ENCODE data around the gene AXIN2. TPM values are rescaled to one million over a fixed set of nuclear protein-coding genes. Genes with fewer than 3 reads are reported as not detected.
A peak's percentile ranks its signal among the peaks of the same experiment; 100 is the strongest.

Gene AXIN2
- total and polyA plus RNA-seq, 10 of the 15 experiments (the other 5 are each of a cell fraction or from before 2014, with no cell fraction given), result 0.47 to 7.8 (median 3.1) TPM

DNA sequence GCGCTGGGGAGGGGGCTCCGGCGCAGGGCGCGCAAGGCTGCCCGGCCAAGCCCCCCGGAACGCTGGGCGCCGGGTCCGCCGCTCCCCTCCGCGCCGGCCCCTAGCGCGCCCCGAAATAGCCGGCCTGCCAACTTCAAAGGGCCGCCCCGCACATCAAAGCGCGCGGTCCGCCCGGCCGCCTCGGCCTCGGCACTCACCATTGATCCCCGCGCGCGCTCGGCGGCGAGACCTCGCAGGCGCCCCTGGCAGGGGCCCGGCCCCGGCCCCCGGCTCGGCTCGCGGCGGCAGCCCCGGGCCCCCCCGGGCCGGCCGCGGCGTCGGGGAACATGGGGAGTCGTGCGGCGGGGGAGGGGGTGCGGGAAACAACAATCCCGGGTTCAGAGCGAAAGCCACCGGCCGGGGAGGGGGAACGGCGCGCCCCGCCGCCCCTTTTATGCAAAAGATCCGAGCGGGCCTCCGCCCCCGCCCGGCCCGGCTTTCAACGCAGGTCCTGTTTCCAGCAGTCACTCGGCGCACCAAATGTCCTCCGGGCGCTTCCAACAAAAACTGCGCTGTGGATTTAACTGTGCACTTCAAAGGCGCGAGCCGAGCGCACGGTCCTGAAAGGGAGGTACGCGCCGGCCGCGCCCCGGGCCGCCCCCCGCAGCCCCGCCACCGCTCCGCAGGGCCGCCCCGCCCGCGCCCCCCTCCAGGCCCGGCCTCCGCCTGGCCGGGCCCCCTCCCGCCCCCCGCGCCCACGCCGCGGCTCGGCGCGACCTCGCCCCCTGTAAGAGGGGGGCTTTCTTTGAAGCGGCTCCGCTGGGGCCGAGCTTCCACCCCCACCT, 608 bp downstream of the AXIN2 start:
- DNase-seq (ENCODE audit: low read depth, low spot score), result no peak
- ChIA-PET SMC1A (ENCODE audit: uncharacterized antibody, unreplicated experiment) (no interaction called here), POLR2A (no interaction called here), RAD21 (ENCODE audit: unreplicated experiment) (no interaction called here), CTCF (no interaction called here)
- in situ Hi-C loops (cut with MboI) (loop anchor here (25.0 kb wide), 1 partner anchor 599 kb away; no protein-coding TSS in a partner anchor), intact Hi-C loops (cut with micrococcal nuclease; ENCODE audit: unreplicated experiment) (loop anchor here (10.0 kb wide), 1 partner anchor 234 kb away; no protein-coding TSS in a partner anchor)
- H3K36me3 ChIP-seq (ENCODE audit: control insufficient read depth in 2 of 2, insufficient read depth in 2 of 2, low read length in 1 of 2), result no peaks in the 10 kb centered on the region
- peaks cover 0 to 5% of the 10 kb centered on the region in 2 experiments; a peak in 2 of 4 replicates for H3K27me3 ChIP-seq (replicated peaks in 1 of 2; ENCODE audit: control insufficient read depth in 2 of 2, insufficient read depth in 2 of 2, low read length in 1 of 2)
- H3K4me1 ChIP-seq (ENCODE audit: control insufficient read depth, insufficient read depth, low read length), result peaks cover 14% of the 10 kb centered on the region
- peak overlapping the region; percentile 52 for H2AFZ ChIP-seq (ENCODE audit: control insufficient read depth, low read depth, low read length)
- peak overlapping the region; percentile 68; the same call in 1 of the 2 replicates for H3K4me3 ChIP-seq
- FAIRE-seq, result no peak
- H3K79me2 ChIP-seq (ENCODE audit: control insufficient read depth, insufficient read depth, low read length), result no peaks in the 10 kb centered on the region; the same call in 1 of the 2 replicates
- ATAC-seq, result peak; percentile 8
- BruUV-seq (replicated peaks), result no TSS peak
- peak overlapping the region; percentile 65 for H3K4me2 ChIP-seq (ENCODE audit: control insufficient read depth, insufficient read depth)
- WGBS (ENCODE audit: insufficient coverage, insufficient replicate concordance, low lambda C conversion rate, missing lambda C conversion rate), result 1% methylated on average over 49 of the region's 113 CpGs
- H4K20me1 ChIP-seq (ENCODE audit: control insufficient read depth, insufficient read depth), result no peaks in the 10 kb centered on the region; the same call in 1 of the 2 replicates
- peak overlapping the region; percentile 71; the same call in 1 of the 2 replicates for H3K9ac ChIP-seq (ENCODE audit: control insufficient read depth, insufficient read depth, low read length)
- H3K9me3 ChIP-seq (replicated peaks; ENCODE audit: control insufficient read depth, insufficient read depth, low read length), result no peaks in the 10 kb centered on the region
- H3K27ac ChIP-seq (ENCODE audit: control insufficient read depth, insufficient read depth), result peak overlapping the region; percentile 62
- TF ChIP-seq, protein P1, sequence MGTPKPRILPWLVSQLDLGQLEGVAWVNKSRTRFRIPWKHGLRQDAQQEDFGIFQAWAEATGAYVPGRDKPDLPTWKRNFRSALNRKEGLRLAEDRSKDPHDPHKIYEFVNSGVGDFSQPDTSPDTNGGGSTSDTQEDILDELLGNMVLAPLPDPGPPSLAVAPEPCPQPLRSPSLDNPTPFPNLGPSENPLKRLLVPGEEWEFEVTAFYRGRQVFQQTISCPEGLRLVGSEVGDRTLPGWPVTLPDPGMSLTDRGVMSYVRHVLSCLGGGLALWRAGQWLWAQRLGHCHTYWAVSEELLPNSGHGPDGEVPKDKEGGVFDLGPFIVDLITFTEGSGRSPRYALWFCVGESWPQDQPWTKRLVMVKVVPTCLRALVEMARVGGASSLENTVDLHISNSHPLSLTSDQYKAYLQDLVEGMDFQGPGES (IDR thresholded peaks at IDR 0.05), result no peak
- TF ChIP-seq GATAD2B (conservative IDR thresholded peaks at IDR 0.05; ENCODE audit: low read depth) (peak; percentile 45; the same call in 1 of the 2 replicates), CREM (IDR thresholded peaks at IDR 0.05; ENCODE audit: low read depth) (no peak), HDAC2 (IDR thresholded peaks at IDR 0.05) (no peak), MXI1 (IDR thresholded peaks at IDR 0.05; ENCODE audit: low read depth, low read length) (0 out of 2 replicates have a peak, but pooled peaks have one; percentile 2), ZBTB4 (CRISPR knock-in tag; IDR thresholded peaks at IDR 0.05) (no peak), POU2F2 (IDR thresholded peaks at IDR 0.05; ENCODE audit: borderline replicate concordance, low read depth, low read length) (peak; percentile 91; the same call in 2 of the 3 replicates), NR2F1 (conservative IDR thresholded peaks at IDR 0.05) (0 out of 2 replicates have a peak, but pooled peaks have one; percentile 10), DPF2 (IDR thresholded peaks at IDR 0.05) (0 out of 2 replicates have a peak, but pooled peaks have one; percentile 16), TCF3 (IDR thresholded peaks at IDR 0.05; ENCODE audit: borderline replicate concordance, insufficient read depth, low read depth, low read length) (no peak), TAF1 (IDR thresholded peaks at IDR 0.05; ENCODE audit: borderline replicate concordance, low read depth, low read length) (peak; percentile 31; the same call in 1 of the 2 replicates), NKRF (conservative IDR thresholded peaks at IDR 0.05) (peak; percentile 19; the same call in 1 of the 2 replicates), IKZF2 (IDR thresholded peaks at IDR 0.05) (no peak), ETV6 (conservative IDR thresholded peaks at IDR 0.05 in 1 of 2, IDR thresholded peaks at IDR 0.05 in 1 of 2; ENCODE audit: borderline replicate concordance in 1 of 2, low read depth in 1 of 2) (no peak), ATF2 (IDR thresholded peaks at IDR 0.05; ENCODE audit: low read length) (no peak)
